ENCODE data around the gene ALPP.
A peak's percentile ranks its signal among the peaks of the same experiment; 100 is the strongest.
"Not testable (repeated sequence)": the region's sequence is repeated elsewhere in the genome, so short reads cannot be mapped to it uniquely, and the experiment has no call there.

Gene ALPP

GRCh38 chr2:232341061-232341738, 37.4 kb upstream of the ALPP start:
- DNase-seq: no peak

DNA sequence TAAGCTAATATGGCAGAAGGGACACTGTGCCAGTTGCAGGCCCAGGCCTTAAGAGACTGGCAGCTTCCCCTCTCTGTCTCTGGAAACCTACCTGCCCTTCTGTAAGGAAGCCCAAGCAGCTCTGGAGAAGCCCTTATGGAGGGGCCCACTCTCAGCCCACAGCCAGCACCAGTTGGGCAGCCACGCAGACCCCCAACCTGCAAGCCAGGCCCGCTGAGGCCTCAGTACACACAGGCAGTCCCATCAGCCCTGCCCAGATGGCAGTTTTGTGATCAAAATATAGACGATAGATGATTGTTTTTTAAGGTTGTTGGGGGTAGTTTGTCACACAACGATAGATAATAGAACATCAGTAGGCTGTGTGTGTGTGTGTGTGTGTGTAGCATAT, 36.8 kb upstream of the ALPP start:
- no peak for DNase-seq

DNA sequence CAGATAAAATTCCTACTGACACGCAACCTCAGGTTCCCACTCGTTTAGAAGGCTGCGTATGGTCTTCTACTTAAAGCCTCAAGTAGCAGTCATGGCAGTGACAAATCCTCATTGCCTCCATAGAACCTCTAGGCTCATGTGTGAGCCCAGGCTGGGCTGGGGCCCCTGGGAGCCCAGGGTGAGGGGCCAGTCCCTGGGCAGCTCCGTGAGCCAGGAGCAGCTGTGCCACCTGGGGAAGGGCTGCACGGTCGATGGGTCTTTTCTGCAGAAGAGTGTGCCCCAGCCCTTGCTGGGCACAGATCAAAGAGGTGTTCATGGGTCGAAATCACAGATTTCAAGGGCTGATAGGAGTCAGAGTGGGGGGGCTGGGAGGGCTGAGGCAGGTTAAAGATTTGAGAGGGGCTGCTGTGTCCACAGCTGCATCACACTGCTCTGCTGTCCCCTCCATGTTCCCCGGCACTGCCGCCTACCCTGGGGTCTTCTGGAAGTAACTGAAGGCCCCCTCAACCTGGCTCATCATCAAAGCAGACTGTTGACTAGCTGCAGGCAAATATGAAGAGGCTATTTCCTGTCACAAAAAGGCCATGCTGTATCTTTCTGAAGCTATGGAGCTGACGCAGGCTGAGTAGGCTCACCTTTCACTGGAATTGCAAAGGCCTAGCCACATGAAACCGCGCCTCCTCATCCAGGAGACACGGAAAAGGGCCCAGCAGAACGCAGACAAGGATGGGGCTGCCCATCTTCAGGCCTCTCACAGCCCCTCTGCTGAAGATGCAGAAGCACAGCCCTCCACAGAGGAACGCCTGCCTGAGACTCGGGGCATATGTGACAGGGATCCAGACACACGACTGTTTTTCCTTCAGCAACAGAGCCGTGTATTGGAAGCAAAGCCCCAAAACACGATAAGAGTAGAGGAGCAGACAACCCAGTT, 35.7 kb upstream of the ALPP start:
- peak in 1 of 5 experiments; percentile 1 for DNase-seq

GRCh38 chr2:232343821-232344220, 34.7 kb upstream of the ALPP start:
- DNase-seq: no peak

- peak in 1 of 5 experiments; percentile 1 for DNase-seq
Measured at GRCh38 chr2:232345251-232345650, 33.3 kb upstream of the ALPP start.

- DNase-seq: no peak
Measured at GRCh38 chr2:232347369-232347768, 31.2 kb upstream of the ALPP start.

GRCh38 chr2:232348936-232349335, 29.6 kb upstream of the ALPP start:
- DNase-seq: peak in 1 of 5 experiments; percentile 26

- no peak for DNase-seq
Measured at GRCh38 chr2:232349546-232349945, 29.0 kb upstream of the ALPP start.

- DNase-seq: no peak
Measured at GRCh38 chr2:232349946-232350635, 28.5 kb upstream of the ALPP start.

DNA sequence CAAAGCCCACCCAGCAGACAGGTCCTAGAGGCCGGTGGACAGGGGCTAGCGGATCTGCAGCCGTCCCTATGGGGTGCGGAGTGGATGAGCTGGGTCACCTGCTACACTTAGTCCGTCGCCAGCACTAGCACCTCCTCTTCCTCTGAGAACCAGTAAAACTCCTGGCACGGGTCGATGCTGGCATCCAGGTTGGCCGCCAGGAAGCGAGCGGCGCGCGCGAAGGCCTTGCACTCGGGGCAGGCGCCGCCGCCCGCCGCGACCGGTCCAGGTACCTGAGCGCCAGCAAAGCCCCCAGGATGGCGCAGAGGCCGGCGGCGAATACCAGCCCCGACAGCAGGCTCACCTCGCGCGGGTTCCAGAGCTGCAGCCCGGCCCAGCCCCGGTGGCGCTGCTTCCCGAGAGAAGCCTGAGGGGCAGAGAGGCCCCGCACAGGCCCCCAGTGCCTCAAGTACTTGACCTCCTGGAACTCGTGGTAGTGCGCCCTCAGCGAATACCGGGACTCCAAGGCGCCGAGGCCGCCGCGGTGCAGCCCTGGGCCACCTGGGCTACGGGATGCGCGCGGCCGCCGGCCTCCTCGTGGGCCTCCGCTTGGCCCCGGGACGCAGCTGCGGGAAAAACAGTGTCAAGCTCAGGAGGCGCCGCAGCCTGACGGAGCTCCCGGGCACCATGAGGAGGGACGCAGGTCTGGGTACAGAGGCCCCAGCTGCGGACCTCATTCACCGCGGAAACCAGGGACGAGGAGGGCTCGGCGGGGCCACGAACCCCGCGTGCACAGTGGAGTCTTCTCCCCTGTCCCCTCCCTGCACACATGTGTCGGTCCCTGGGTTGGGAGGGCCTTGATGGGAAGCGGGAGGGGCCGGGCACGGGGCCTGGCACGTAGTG, 27.5 kb upstream of the ALPP start:
- no peak for DNase-seq

GRCh38 chr2:232351686-232352510, 26.7 kb upstream of the ALPP start:
- DNase-seq: no peak

GRCh38 chr2:232352511-232353091, 25.9 kb upstream of the ALPP start:
- DNase-seq: no peak

- no peak for DNase-seq
Measured at GRCh38 chr2:232353096-232353495, 25.5 kb upstream of the ALPP start.

DNA sequence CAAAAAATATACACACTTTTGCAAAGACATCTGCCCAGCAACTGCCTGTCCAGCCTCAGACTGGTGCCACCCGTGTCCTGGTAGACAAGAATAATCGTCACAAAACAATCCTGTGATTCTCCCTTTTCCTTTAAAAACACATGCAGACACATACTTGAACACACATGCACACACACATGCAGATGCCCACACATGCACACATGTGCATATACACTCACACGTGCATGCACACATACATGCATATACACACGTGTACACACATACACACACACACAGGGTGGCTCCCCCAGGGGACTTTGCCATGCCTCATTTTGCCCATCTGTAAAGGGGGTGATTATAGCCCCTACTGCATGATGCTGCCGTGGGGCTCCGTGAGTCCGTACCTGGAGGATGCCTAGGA, 24.9 kb upstream of the ALPP start:
- DNase-seq: no peak

- DNase-seq: no peak
Measured at GRCh38 chr2:232354069-232354468, 24.5 kb upstream of the ALPP start.

DNA sequence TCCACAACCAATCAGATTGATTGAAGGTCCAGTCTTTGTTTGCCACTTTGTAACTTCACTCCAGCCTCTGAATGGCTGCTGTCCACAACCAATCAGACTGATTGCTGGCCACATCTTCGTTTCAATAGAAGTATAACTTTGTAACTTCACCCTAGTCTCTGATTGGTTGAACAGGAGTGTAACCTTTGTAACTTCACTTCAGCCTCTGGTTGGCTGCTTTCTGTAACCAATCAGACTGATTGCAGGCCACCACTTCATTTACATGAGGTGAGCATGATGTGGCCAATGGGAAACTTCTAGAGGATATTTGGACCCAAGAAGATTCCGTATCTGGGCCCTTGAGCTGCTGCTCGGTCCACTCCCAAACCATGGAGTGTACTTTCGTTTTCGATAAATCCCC, 16.9 kb upstream of the ALPP start:
- peak in 1 of 5 experiments; percentile 63 for DNase-seq

- no peak for DNase-seq
Measured at GRCh38 chr2:232362174-232362900, 16.2 kb upstream of the ALPP start.

DNA sequence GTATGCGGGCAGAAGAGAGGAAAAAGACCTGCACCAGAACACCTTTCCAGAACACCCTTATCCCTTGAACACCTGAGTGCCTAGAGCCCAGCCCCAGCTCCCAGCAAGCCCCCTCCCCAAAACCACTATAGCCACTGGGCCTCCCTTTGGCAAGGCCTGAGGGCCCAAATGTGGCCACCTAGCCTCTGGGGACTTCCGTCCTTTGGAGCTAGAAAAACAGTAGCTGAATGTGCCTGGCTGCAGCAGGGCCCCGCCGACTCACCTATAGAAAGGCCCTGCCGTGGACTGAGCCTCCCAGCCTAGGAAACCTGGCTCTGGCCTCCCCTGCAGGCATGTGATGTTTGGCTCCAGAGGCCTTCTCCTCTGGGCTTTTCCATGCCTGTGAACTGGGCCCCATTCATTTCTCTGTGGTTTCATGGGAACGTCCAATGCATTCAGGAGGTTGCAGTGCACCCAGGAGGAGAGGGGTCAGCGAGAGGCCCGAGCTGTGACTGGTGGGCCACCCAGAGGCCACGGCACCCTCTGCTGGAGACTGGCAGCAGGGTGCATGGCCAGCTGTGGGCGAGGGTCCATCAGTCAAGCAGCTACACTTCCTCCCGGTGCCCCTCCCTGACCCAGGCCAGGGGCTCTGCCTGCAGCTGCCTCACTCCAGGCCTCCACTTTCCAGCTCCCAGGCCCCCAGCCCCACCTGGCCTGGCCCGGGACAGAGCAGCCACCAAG, 15.3 kb upstream of the ALPP start:
- DNase-seq: not testable (repeated sequence)

DNA sequence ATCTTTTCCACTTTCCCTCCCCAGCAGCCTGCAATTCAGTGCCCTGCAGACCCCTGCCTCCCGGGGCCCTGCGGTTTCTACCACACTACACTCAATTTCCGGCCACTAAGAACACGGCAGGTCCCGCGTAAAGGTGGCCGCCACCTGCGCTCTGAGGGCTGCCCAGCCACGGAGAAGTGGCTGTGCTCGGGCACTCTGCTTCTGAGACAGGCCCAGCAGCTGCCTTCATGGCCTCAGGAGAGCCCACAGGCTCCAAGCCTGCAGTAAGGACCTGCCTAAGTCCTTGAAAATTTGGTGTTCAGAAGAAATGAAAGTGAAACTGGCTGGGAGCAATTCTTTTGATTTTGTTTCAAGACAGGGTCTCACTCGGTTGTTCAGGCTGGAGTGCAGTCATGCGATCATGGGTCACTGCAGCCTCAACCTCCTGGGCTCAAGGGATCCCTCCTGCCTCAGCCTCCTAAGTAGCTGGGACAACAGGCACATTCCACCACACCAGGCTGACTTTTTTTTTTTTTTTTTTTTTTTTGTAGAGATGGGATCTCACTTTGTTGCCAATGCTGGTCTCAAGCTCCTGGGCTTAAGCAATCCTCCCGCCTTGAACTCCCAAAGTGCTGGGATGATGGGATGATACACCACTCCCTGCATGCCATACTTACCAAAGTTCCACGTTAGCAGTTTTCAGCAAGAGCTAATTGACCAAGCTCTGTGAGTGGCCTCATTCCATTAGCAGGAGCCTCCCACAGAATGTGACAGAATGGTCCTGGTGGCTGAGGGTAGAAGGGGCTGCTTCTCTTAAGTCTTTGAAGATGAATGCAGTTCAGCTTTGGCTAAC, 14.6 kb upstream of the ALPP start:
- DNase-seq: peak in 1 of 5 experiments; percentile 70

All from T-helper 2 cell (primary cell).